Fibroblast of lung (primary cell): ENCODE measurements around the gene SIK2. TPM values are rescaled to one million over a fixed set of nuclear protein-coding genes. Genes with fewer than 3 reads are reported as not detected.

Experiments used
- DNase-seq, 2 donors: peaks; one replicate each; pipeline versions ENCODE4 v3.0.0 to v3.0.0-alpha.2; 2010; ENCODE audit warnings: low read depth in 2 of 2
- H2AFZ ChIP-seq: 2 replicates; pipeline ENCODE4 v1.5.1; 2012; ENCODE audit warnings: low read length, control low read depth, inconsistent platforms
- H3K27ac ChIP-seq: 2 replicates; pipeline ENCODE4 v1.5.1; 2011; ENCODE audit warnings: low read length, control low read depth; ENCODE audit not compliant: insufficient read depth
- H3K27me3 ChIP-seq: 2 replicates; pipeline ENCODE4 v1.5.1; 2011; ENCODE audit warnings: mild to moderate bottlenecking, low read length; ENCODE audit not compliant: control insufficient read depth, insufficient read depth
- H3K36me3 ChIP-seq: 2 replicates; pipeline ENCODE4 v1.5.1; 2011; ENCODE audit warnings: low read length; ENCODE audit not compliant: control insufficient read depth, insufficient read depth
- H3K4me1 ChIP-seq: 2 replicates; pipeline ENCODE4 v1.5.1; 2011; ENCODE audit warnings: low read length; ENCODE audit not compliant: control insufficient read depth, insufficient read depth; ENCODE audit errors: extremely low read depth
- H3K4me2 ChIP-seq: 2 replicates; pipeline ENCODE4 v1.5.1; 2011; ENCODE audit warnings: low read length, control low read depth; ENCODE audit not compliant: insufficient read depth; ENCODE audit errors: extremely low read depth
- H3K4me3 ChIP-seq, 4 experiments: fragments of 200-600 bp in 1 of 4; sonication (generic) in 1 of 4; replicated peaks in 1 of 4; 2 replicates each; pipeline ENCODE4 v1.5.1; 2011 to 2016; ENCODE audit warnings: low read length in 4 of 4, low read depth in 3 of 4, mild to moderate bottlenecking in 3 of 4, control low read depth in 2 of 4, inconsistent platforms in 1 of 4, mixed read lengths in 1 of 4; ENCODE audit not compliant: insufficient read depth in 1 of 4; ENCODE audit errors: control extremely low read depth in 1 of 4
- H3K79me2 ChIP-seq: 2 replicates; pipeline ENCODE4 v1.5.1; 2012; ENCODE audit warnings: mild to moderate bottlenecking, low read length, inconsistent platforms; ENCODE audit not compliant: control insufficient read depth, insufficient read depth
- H3K9ac ChIP-seq: 2 replicates; pipeline ENCODE4 v1.5.1; 2011; ENCODE audit warnings: mild to moderate bottlenecking, low read length, control low read depth; ENCODE audit not compliant: insufficient read depth
- H3K9me3 ChIP-seq: 2 replicates; pipeline ENCODE4 v1.5.1; 2012; ENCODE audit warnings: low read depth, low read length; ENCODE audit not compliant: control insufficient read depth, insufficient read depth
- H4K20me1 ChIP-seq: 2 replicates; pipeline ENCODE4 v1.5.1; 2011; ENCODE audit warnings: low read length; ENCODE audit not compliant: control insufficient read depth, insufficient read depth; ENCODE audit errors: extremely low read depth
- CTCF ChIP-seq, 2 donors: IDR thresholded peaks in 1 of 2; conservative IDR thresholded peaks in 1 of 2; 1 replicate in 1 of 2; 2 replicates in 1 of 2; pipeline ENCODE4 v1.5.1; 2011 to 2012; ENCODE audit warnings: low read length in 2 of 2, control low read depth in 1 of 2, inconsistent platforms in 1 of 2, low read depth in 1 of 2, mild to moderate bottlenecking in 1 of 2
- EZH2 ChIP-seq: IDR thresholded peaks from 2 replicates; pipeline ENCODE4 v1.5.1; 2012; ENCODE audit warnings: low read length, control low read depth, mild to moderate bottlenecking; ENCODE audit errors: missing control alignments
- polyA plus RNA-seq, 2 donors: library from polyadenylated mRNA; depleted of rRNA in 1 of 2; stranded (reverse) in 1 of 2; unstranded in 1 of 2; fragments of >200 nt; gene quantifications; 2 replicates each; pipeline ENCODE4 v1.2.1, GENCODE V29; 2011 to 2012; ENCODE audit warnings: missing spikeins in 1 of 2
- total RNA-seq: library from RNA; depleted of rRNA; stranded (reverse); fragments of >200 nt; gene quantifications from 2 replicates; pipeline ENCODE4 v1.2.1, GENCODE V29; 2014

SIK2 gene
- total and polyA plus RNA-seq, 2 donors (not counting 1 experiment from before 2014, with no cell fraction given), result 16.3 to 19.3 TPM

GRCh38 chr11:111589114-111589513 lies 13.1 kb upstream of the SIK2 start:
- Histone ChIP-seq H3K4me1 (peaks cover 2% of the 10 kb centered on the region), H4K20me1 (no peaks in the 10 kb centered on the region), H3K4me2 (no peak overlapping the region), H2AFZ (no peak overlapping the region), H3K27ac (no peak overlapping the region), H3K9ac (no peak overlapping the region), H3K27me3 (no peaks in the 10 kb centered on the region), H3K4me3 (no peak overlapping the region), H3K9me3 (no peaks in the 10 kb centered on the region), H3K36me3 (no peaks in the 10 kb centered on the region), H3K79me2 (no peaks in the 10 kb centered on the region)
- no peak for DNase-seq
- no peak for TF ChIP-seq CTCF (conservative IDR thresholded peaks at IDR 0.05 in 1 of 2, IDR thresholded peaks at IDR 0.05 in 1 of 2; ENCODE audit: low read depth in 1 of 2, low read length in 2 of 2)
- no peak for TF ChIP-seq EZH2

GRCh38 chr11:111589886-111590499 lies 12.3 kb upstream of the SIK2 start:
- no peaks in the 10 kb centered on the region for H3K36me3 ChIP-seq
- no peaks in the 10 kb centered on the region for H3K9me3 ChIP-seq
- H3K27me3 ChIP-seq, result no peaks in the 10 kb centered on the region
- no peaks in the 10 kb centered on the region for H4K20me1 ChIP-seq
- H3K79me2 ChIP-seq, result no peaks in the 10 kb centered on the region
- TF ChIP-seq EZH2, result no peak
- TF ChIP-seq CTCF (conservative IDR thresholded peaks at IDR 0.05 in 1 of 2, IDR thresholded peaks at IDR 0.05 in 1 of 2; ENCODE audit: low read depth in 1 of 2, low read length in 2 of 2), result no peak
- peaks cover 2% of the 10 kb centered on the region for H3K4me1 ChIP-seq
- no peak overlapping the region for H3K4me2 ChIP-seq
- no peak overlapping the region for H2AFZ ChIP-seq
- no peak overlapping the region for H3K4me3 ChIP-seq
- no peak overlapping the region for H3K9ac ChIP-seq
- no peak overlapping the region for H3K27ac ChIP-seq
- DNase-seq, result no peak

GRCh38 chr11:111591187-111591960 lies 10.9 kb upstream of the SIK2 start:
- no peak for DNase-seq
- no peak overlapping the region for H3K4me2 ChIP-seq
- H3K9me3 ChIP-seq, result no peaks in the 10 kb centered on the region

More at GRCh38 chr11:111591187-111591960, 10.9 kb upstream of the SIK2 start:
- no peaks in the 10 kb centered on the region for H3K36me3 ChIP-seq
- no peak overlapping the region for H3K4me3 ChIP-seq
- no peaks in the 10 kb centered on the region for H3K79me2 ChIP-seq
- no peaks in the 10 kb centered on the region for H4K20me1 ChIP-seq
- no peak for TF ChIP-seq EZH2
- H3K9ac ChIP-seq, result no peak overlapping the region
- H2AFZ ChIP-seq, result peak overlapping the region; percentile 11
- H3K27ac ChIP-seq, result no peak overlapping the region
- no peaks in the 10 kb centered on the region for H3K4me1 ChIP-seq
- no peaks in the 10 kb centered on the region for H3K27me3 ChIP-seq
